Hepatocyte (in vitro differentiated cells): ENCODE measurements around the gene VSIG10L. TPM values are rescaled to one million over a fixed set of nuclear protein-coding genes. Genes with fewer than 3 reads are reported as not detected.

ENCODE experiments used
- DNase-seq: peaks from one replicate; pipeline ENCODE4 v3.0.0-alpha.2; 2016; ENCODE audit warnings: low spot score
- H2AFZ ChIP-seq: fragments of 200-600 bp; sonication (generic); 2 replicates; pipeline ENCODE4 v1.6.0; 2016; ENCODE audit warnings: antibody characterized with exemption, mild to moderate bottlenecking
- H3K27ac ChIP-seq: fragments of 200-600 bp; sonication (generic); 2 replicates; pipeline ENCODE4 v1.5.1; 2016; ENCODE audit warnings: mild to moderate bottlenecking
- H3K27me3 ChIP-seq: fragments of 200-600 bp; sonication (generic); 2 replicates; pipeline ENCODE4 v1.6.1; 2016
- H3K36me3 ChIP-seq: fragments of 200-600 bp; sonication (generic); replicated peaks from 2 replicates; pipeline ENCODE4 v1.5.1; 2016; ENCODE audit warnings: low read depth; ENCODE audit not compliant: insufficient read depth
- H3K4me1 ChIP-seq: fragments of 200-600 bp; sonication (generic); 2 replicates; pipeline ENCODE4 v1.5.1; 2016; ENCODE audit warnings: mild to moderate bottlenecking, moderate library complexity; ENCODE audit not compliant: insufficient read depth
- H3K4me2 ChIP-seq: fragments of 200-600 bp; sonication (generic); 2 replicates; pipeline ENCODE4 v1.6.0; 2016
- H3K4me3 ChIP-seq: fragments of 200-600 bp; sonication (generic); 2 replicates; pipeline ENCODE4 v1.5.1; 2016; ENCODE audit warnings: mild to moderate bottlenecking
- H3K79me2 ChIP-seq: fragments of 200-600 bp; sonication (generic); 2 replicates; pipeline ENCODE4 v1.6.0; 2017; ENCODE audit warnings: mild to moderate bottlenecking
- H3K9me2 ChIP-seq: fragments of 200-600 bp; sonication (generic); replicated peaks from 2 replicates; pipeline ENCODE4 v1.6.0; 2017; ENCODE audit warnings: mild to moderate bottlenecking; ENCODE audit not compliant: insufficient read depth
- H3K9me3 ChIP-seq: fragments of 200-600 bp; sonication (generic); 2 replicates; pipeline ENCODE4 v1.5.1; 2016; ENCODE audit warnings: low read depth, mild to moderate bottlenecking
- H4K20me1 ChIP-seq: fragments of 200-600 bp; sonication (generic); 2 replicates; pipeline ENCODE4 v1.6.0; 2016; ENCODE audit warnings: mild to moderate bottlenecking; ENCODE audit not compliant: insufficient read depth, poor library complexity, severe bottlenecking
- CTCF ChIP-seq: fragments of 200-600 bp; sonication (generic); IDR thresholded peaks from 2 replicates; pipeline ENCODE4 v1.5.1; 2016; ENCODE audit warnings: antibody characterized with exemption, mild to moderate bottlenecking; ENCODE audit not compliant: poor library complexity
- EZH2 ChIP-seq: fragments of 200-600 bp; sonication (generic); IDR thresholded peaks from 2 replicates; pipeline ENCODE4 v1.6.1; 2016; ENCODE audit warnings: antibody characterized with exemption, mild to moderate bottlenecking, borderline replicate concordance
- EZH2phosphoT487 ChIP-seq: fragments of 200-600 bp; sonication (generic); IDR thresholded peaks from one replicate; pipeline ENCODE4 v1.6.1; 2018; ENCODE audit warnings: antibody characterized with exemption, mild to moderate bottlenecking, low read depth, moderate library complexity; ENCODE audit not compliant: unreplicated experiment, severe bottlenecking
- WGBS: methylation state at CpG from one replicate; pipeline ENCODE4 v1.1.6; 2016; ENCODE audit warnings: low lambda C conversion rate; ENCODE audit errors: missing lambda C conversion rate; 5-methylcytosine and 5-hydroxymethylcytosine counted together
- polyA plus RNA-seq: library from polyadenylated mRNA; unstranded; fragments of >200 nt; fragmentation: Nextera tagmentation; extraction: Ambion mirVana; gene quantifications from 2 replicates; pipeline ENCODE4 v1.2.1, GENCODE V29; 2016
- total RNA-seq: library from RNA; depleted of rRNA; stranded (reverse); fragments of >200 nt; gene quantifications from 2 replicates; pipeline ENCODE4 v1.2.3, GENCODE V29; 2014

The VSIG10L gene
- total and polyA plus RNA-seq, 2 experiments from 2014 or later = 3.4 to 7.8 TPM

- Histone ChIP-seq H4K20me1 (no peaks in the 10 kb centered on the region), H3K4me1 (peaks cover 3% of the 10 kb centered on the region), H3K9me2 (no peaks in the 10 kb centered on the region), H3K36me3 (no peaks in the 10 kb centered on the region), H2AFZ (no peak overlapping the region), H3K79me2 (no peaks in the 10 kb centered on the region), H3K4me2 (no peak overlapping the region), H3K27me3 (no peaks in the 10 kb centered on the region), H3K4me3 (no peak overlapping the region), H3K9me3 (no peaks in the 10 kb centered on the region), H3K27ac (no peak overlapping the region)
- DNase-seq = no peak
- TF ChIP-seq CTCF = no peak
- 95% methylated on average over 13 of the region's 13 CpGs for WGBS
Measured at GRCh38 chr19:51337141-51337860, 4.6 kb downstream of the VSIG10L start.

DNA sequence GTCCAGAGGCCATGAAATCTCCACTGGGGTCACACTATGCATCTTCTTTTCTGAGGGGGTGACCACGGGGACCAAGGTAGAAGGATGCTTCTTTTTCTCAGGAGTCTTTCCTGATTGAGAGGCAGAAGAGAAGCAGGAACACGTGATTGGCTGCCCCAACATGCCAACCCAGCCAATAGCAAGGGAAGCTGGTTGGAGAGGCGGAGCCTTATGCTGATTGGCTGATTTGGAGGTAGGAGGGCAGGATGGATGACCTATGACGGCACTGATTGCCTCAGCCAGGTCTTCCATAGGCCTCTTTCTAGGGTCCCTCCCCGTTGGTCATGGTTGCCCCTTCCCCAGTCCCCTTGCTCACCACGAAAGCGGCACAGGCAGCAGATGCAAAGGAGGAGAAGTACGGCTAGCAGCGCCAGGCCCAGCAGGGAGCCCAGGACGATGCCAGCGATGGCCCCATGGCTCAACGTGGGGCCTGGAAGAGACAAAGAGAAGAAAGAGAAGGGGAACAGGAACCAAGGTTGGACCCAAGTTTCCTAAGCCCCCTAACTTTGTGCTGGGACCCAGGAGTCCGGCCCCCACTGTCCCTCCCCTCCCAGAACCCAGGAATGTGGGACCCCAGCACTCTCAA is 8.0 kb downstream of the VSIG10L start:
- Histone ChIP-seq H2AFZ (no peak overlapping the region), H3K4me2 (no peak overlapping the region), H3K36me3 (no peaks in the 10 kb centered on the region), H3K27ac (no peak overlapping the region), H3K4me1 (no peaks in the 10 kb centered on the region), H3K4me3 (no peak overlapping the region), H3K79me2 (no peaks in the 10 kb centered on the region), H3K27me3 (no peaks in the 10 kb centered on the region), H3K9me2 (no peaks in the 10 kb centered on the region), H4K20me1 (no peaks in the 10 kb centered on the region), H3K9me3 (no peaks in the 10 kb centered on the region)
- TF ChIP-seq EZH2 = no peak
- no peak for TF ChIP-seq CTCF
- no peak for TF ChIP-seq EZH2phosphoT487
- DNase-seq = no peak
- 96% methylated on average over 13 of the region's 13 CpGs for WGBS

- H3K9me2 ChIP-seq = no peaks in the 10 kb centered on the region
- no peaks in the 10 kb centered on the region for H3K27me3 ChIP-seq
- no peak overlapping the region for H3K27ac ChIP-seq
- 96% methylated on average over 6 of the region's 6 CpGs for WGBS
- H3K4me2 ChIP-seq = no peak overlapping the region
- H4K20me1 ChIP-seq = no peaks in the 10 kb centered on the region
- H3K4me3 ChIP-seq = no peak overlapping the region
- no peaks in the 10 kb centered on the region for H3K9me3 ChIP-seq
- TF ChIP-seq EZH2 (no peak), EZH2phosphoT487 (no peak), CTCF (no peak)
- DNase-seq = no peak
- H3K4me1 ChIP-seq = no peaks in the 10 kb centered on the region
- H2AFZ ChIP-seq = no peak overlapping the region
- no peaks in the 10 kb centered on the region for H3K36me3 ChIP-seq
- H3K79me2 ChIP-seq = no peaks in the 10 kb centered on the region
Measured at GRCh38 chr19:51331716-51332115, 10.2 kb downstream of the VSIG10L start.
